Midbrain (tissue), 1 donor: ENCODE results near the gene KLK10.
A peak's percentile ranks its signal among the peaks of the same experiment; 100 is the strongest.
"Not testable (repeated sequence)": the region's sequence is repeated elsewhere in the genome, so short reads cannot be mapped to it uniquely, and the experiment has no call there.

Source experiments
- DNase-seq: peaks from one replicate; lab custom pipeline; 2025; lab: John Stamatoyannopoulos, UW

The KLK10 gene

DNA sequence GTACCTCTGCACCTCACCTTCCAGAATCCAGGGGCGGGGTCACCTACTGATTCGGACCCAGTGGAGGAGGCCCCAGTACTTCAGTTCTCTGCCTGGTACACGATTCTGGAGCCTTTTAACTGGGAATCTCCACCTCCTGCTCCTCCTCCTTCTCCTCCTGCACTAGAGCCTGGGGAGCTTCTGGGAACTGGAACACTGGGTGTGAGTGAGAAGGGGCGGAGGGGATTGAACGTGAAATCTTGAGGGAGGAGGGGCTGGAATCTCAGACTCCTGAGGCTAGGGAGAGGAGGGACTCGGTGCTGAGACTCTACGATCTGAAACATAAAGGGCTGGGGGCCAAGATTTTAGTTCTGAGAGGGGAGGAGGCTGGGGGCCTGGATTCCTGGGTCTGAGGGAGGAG lies 18.0 kb downstream of the KLK10 start, which contains the start of gene KLK8:
Gene KLK8, minus strand, starts transcription at position 90 of the 400 bp plus-strand sequence. CDS start 437 bp downstream, outside the sequence.
- DNase-seq: no peak

GRCh38 chr19:51000981-51001380 lies 18.5 kb downstream of the KLK10 start:
- no peak for DNase-seq

GRCh38 chr19:51000426-51000825 lies 19.1 kb downstream of the KLK10 start:
- DNase-seq: no peak

- no peak for DNase-seq
Observed at GRCh38 chr19:50998686-50999085, 20.8 kb downstream of the KLK10 start.

- no peak for DNase-seq
Observed at GRCh38 chr19:50998061-50998460, 21.4 kb downstream of the KLK10 start.

DNA sequence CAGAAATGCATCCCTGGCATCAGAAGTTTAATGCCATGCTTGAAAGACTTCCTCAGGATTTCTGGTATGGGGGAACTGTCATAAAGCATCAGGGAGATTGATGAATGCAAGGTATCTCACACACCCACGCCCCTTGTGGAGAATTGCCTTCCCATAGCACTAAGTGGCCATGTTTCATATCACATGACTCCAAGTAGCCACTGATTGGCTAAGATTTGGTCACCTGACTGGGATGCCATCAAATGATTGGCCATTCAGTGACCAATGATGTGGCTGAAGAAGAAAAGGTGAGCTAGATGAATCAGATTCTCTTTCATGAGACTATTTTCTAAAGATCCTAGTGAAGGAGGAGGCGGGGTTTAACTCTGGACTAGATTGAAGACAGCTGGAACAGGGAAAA lies 25.4 kb downstream of the KLK10 start:
- DNase-seq: no peak

DNA sequence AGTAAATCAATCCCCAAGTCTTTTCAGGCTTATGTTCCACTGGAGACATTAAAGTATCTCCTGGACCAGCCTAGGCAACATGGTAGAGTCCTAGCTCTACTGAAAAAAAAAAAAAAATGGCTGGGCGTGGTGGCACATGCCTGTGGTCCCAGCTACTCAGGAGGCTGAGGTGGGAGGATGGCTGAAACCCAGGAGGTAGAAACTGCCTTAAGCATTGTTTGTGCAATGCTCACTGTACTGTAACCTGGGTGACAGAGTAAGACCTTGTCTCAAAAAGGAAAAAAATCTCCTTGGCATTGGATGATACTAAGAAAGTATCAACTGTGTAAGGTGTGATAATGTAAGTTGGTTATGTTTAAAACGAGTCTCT lies 26.9 kb downstream of the KLK10 start:
- DNase-seq: no peak

DNA sequence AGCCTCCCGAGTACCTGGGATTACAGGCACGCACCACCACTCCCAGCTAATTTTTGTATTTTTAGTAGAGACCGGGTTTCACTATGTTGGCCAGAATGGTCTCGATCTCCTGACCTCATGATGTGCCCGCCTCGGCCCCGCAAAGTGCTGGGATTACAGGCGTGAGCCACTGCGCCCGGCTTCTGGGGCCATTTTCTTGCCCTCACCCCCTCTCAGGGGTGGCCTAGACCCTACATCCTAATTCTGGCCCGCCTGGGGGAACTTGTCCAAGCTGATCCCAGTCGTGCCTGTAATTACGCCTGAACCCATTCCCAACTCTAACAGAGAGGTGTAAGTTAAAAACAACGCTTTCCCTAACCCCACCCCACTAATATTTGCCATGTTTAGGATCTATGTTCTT lies 35.1 kb downstream of the KLK10 start:
- not testable (repeated sequence) for DNase-seq

DNA sequence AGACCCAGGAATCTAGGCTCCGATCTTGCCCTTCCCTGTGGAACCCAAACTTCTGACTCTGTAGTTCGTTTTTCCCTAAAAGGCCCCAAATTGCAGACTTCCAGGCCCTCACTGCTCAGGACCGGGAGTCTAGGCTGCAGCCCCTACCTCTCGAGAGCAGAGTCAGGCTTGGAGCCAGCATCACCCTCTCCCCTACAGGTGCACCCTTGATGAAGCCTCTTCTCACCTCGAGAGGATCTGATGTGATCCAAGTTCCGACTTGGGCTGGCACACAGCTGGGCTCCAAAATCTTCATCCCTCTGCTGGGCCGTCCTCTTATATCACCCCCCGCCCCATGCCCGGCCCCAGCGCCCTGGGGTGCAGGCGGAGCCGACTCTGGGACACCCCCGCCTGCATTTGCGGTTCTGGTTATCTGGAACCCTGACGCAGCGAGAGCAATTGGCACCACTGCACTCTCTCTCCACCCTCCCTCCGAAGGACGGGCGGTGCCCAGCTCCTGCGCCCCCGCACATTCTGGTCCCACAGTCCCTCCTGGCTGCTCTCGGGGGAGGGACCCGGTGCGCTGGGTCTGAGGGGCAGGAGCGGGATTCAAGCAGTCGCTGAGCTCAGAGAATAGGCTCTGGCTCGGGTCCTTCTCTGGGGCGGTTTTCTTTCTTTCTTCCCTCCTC lies 35.8 kb downstream of the KLK10 start, which contains the start of gene KLK7:
Gene KLK7, minus strand, starts transcription at position 293 of the 668 bp plus-strand sequence. CDS start 1,518 bp downstream, outside the sequence.
- no peak for DNase-seq

- no peak for DNase-seq
Observed at GRCh38 chr19:50982186-50982585, 37.3 kb downstream of the KLK10 start.

GRCh38 chr19:50981587-50982146 lies 37.8 kb downstream of the KLK10 start:
- DNase-seq: no peak

- DNase-seq: no peak
Observed at GRCh38 chr19:50980208-50980607, 39.3 kb downstream of the KLK10 start.

- DNase-seq: no peak
Observed at GRCh38 chr19:50979758-50980157, 39.8 kb downstream of the KLK10 start.

DNA sequence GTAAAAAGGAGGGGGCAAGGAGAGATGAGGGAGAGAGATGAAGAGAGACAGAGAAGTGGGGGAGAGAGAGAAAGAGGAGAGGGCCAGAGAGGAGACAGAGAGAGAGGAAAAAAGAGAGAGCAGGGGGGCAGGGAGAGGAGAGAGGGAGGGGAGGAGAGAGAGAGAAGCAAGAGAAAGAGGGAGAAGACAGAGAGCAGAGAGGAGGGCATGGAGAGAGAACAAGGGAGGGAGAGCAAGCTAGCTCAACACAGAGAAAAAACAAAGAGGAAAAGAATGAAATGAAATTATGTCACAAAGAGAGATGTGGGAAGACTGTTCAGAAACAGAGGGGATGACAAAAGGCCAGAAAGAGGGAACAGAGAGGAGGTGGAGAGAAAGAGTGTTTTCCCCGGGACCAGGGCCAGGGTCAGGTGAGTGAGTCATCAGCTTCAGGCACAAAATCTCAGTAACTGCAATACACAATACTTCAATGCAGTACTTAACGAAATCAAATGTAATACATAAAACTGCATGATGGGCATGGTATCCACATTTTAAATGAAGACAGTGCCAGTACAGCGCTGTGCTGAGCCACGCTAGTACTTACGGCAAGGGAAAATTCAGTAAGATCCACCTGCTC lies 40.6 kb downstream of the KLK10 start:
- no peak for DNase-seq

DNA sequence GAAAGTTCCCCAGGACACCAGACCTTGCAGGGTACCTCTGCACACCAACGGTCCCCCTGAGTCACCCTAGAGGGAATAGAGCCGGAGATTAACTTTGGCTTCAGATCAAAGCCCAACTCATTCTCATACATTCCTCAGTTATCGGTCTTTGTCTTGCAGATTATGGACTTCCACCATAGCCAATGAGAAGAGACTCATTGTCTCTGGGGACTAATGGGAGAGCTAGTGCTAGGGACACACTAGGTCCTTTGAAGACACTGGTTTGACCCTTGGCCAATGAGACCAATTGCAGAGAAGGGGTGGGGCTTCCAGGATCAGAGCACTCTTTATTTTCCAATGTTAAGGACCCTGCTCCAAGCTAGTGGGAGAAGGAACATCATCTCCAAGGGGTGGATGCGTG lies 41.9 kb downstream of the KLK10 start:
- DNase-seq: peak; percentile 3

DNA sequence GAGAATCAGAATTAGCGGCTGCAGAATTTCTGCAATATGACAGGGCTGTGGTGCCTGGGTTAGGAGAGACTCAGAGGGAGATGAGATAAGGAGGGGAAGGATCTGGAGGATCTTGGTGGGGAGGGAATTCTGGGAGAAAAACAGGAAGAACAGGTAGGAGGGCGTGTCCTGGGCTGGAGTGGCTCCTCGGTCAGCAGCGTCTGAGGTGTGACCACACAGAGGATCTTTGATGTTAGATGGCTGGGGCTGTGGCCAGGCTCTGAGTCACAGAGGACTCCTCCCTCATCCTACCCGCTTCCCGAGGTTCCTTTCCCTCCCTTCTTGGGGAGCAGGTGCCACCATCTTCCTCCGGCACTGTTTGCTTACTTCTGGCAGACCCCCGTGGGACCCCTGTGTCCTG lies 43.7 kb downstream of the KLK10 start:
- no peak for DNase-seq

DNA sequence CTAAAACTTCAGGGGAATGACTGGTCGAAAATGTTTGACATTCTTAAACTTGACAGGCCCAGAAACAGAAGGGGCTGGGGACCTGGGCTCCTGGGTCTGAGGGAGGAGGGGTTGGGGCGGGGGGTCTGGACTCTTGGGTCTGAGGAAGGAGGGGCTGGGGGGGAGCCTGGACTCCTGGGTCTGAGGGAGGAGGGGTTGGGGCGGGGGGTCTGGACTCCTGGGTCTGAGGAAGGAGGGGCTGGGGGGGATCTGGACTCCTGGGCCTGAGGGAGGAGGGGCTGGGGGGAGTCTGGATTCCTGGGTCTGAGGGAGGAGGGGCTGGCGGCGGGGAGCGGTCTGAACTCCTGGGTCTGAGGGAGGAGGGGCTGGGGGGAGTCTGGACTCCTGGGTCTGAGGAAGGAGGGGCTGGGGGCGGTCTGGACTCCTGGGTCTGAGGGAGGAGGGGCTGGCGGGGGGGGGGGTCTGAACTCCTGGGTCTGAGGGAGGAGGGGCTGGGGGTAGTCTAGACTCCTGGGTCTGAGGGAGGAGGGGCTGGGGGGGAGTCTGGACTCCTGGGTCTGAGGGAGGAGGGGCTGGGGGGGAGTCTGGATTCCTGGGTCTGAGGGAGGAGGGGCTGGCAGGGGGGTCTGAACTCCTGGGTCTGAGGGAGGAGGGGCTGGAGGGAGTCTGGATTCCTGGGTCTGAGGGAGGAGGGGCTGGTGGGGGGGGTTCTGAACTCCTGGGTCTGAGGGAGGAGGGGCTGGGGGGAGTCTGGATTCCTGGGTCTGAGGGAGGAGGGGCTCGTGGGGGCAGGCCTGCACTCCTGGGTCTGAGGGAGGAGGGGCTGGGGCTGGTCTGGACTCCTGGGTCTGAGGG lies 44.6 kb downstream of the KLK10 start:
- DNase-seq: no peak

DNA sequence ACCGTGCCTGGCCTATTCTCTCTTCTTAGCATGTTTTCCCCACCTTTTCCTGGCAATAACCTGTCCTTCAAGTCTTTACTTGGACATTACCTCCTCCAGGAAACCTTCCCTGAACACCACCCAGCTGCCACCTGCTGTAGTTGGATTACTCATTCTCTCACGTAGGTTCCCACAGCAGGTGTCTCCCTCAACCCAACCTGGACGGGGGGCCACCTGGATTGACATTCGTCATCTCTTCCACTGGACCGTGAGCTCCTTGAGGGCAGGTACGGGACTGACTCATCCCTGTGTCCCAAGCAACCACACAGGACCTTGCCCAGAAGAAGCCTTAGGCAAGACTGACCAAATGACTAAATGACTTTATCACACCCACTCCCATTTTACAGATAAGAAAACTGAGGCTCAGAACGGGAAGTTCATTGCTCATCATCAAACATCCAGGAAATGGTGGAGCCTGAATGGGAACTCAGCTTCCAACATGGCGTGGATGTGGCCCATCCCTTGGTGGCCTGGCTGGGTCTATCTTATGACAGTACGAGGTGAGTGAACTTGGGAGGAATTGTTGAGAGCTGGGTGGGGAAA lies 46.6 kb downstream of the KLK10 start:
- DNase-seq: no peak

- DNase-seq: not testable (repeated sequence)
Observed at GRCh38 chr19:50969810-50970209, 49.7 kb downstream of the KLK10 start.

GRCh38 chr19:50969413-50969760 lies 50.1 kb downstream of the KLK10 start, which contains the start of gene KLK6:
Gene KLK6, minus strand, starts transcription at chr19:50969591. Its CDS starts 1,487 bp downstream, at chr19:50968104.
- DNase-seq: peak; percentile 90

GRCh38 chr19:50968716-50969412 lies 50.6 kb downstream of the KLK10 start:
- no peak for DNase-seq
